ENCODE measurements around the gene LAD1. TPM values are rescaled to one million over a fixed set of nuclear protein-coding genes. Genes with fewer than 3 reads are reported as not detected.

Gene LAD1
- total RNA-seq, 4 donors from 2014 or later, result 0.25 to 6.2 (median 0.92) TPM

GRCh38 chr1:201400852-201401230, 1.7 kb upstream of the LAD1 start:
- Histone ChIP-seq H3K27ac (peak overlapping the region in 1 of 4 donors; percentile 33), H3K4me3 (no peak overlapping the region), H3K36me3 (no peaks in the 10 kb centered on the region), H3K9me3 (no peaks in the 10 kb centered on the region), H3K4me1 (peaks cover 0 to 5% of the 10 kb centered on the region in 2 donors), H3K27me3 (peaks cover 0 to 14% (median 11%) of the 10 kb centered on the region in 3 donors)
- DNase-seq (no peak), ATAC-seq (no peak)
- in situ Hi-C loops (cut with MboI; ENCODE audit: low sequenced_read_pairs in 4 of 4) (no loop called here), intact Hi-C loops (cut with DNase I; ENCODE audit: low total_unique reads) (no loop called here)
- TF ChIP-seq CTCF (IDR thresholded peaks at IDR 0.05 in 4 of 5, conservative IDR thresholded peaks at IDR 0.05 in 1 of 5) (no peak), POLR2A (IDR thresholded peaks at IDR 0.05) (no peak)

GRCh38 chr1:201400212-201400851, 1.2 kb upstream of the LAD1 start:
- DNase-seq (no peak), ATAC-seq (no peak)
- TF ChIP-seq CTCF (IDR thresholded peaks at IDR 0.05 in 4 of 5, conservative IDR thresholded peaks at IDR 0.05 in 1 of 5), result no peak
- no peak for TF ChIP-seq POLR2A (IDR thresholded peaks at IDR 0.05)
- peak overlapping the region in 1 of 4 donors; percentile 33 for H3K27ac ChIP-seq
- in situ Hi-C loops (cut with MboI; ENCODE audit: low sequenced_read_pairs in 4 of 4) (no loop called here), intact Hi-C loops (cut with DNase I; ENCODE audit: low total_unique reads) (no loop called here)
- no peak overlapping the region for H3K4me3 ChIP-seq
- peaks cover 0 to 5% of the 10 kb centered on the region in 2 donors for H3K4me1 ChIP-seq
- peaks cover 0 to 14% (median 11%) of the 10 kb centered on the region in 3 donors for H3K27me3 ChIP-seq
- no peaks in the 10 kb centered on the region for H3K9me3 ChIP-seq
- H3K36me3 ChIP-seq, result no peaks in the 10 kb centered on the region

GRCh38 chr1:201399352-201400126, 415 bp upstream of the LAD1 start:
- DNase-seq (no peak), ATAC-seq (no peak)
- H3K27ac ChIP-seq, result no peak overlapping the region
- H3K36me3 ChIP-seq, result no peaks in the 10 kb centered on the region
- peak overlapping the region in 1 of 4 donors; percentile 34 for H3K4me3 ChIP-seq
- in situ Hi-C loops (cut with MboI; ENCODE audit: low sequenced_read_pairs in 4 of 4) (no loop called here), intact Hi-C loops (cut with DNase I; ENCODE audit: low total_unique reads) (no loop called here)
- no peak for TF ChIP-seq CTCF (IDR thresholded peaks at IDR 0.05 in 4 of 5, conservative IDR thresholded peaks at IDR 0.05 in 1 of 5)
- TF ChIP-seq POLR2A (IDR thresholded peaks at IDR 0.05), result no peak
- H3K27me3 ChIP-seq, result peaks cover 0 to 14% (median 11%) of the 10 kb centered on the region in 3 donors
- no peaks in the 10 kb centered on the region for H3K9me3 ChIP-seq
- peaks cover 0 to 5% of the 10 kb centered on the region in 2 donors for H3K4me1 ChIP-seq

GRCh38 chr1:201397675-201398074, 1.4 kb downstream of the LAD1 start:
- TF ChIP-seq CTCF (IDR thresholded peaks at IDR 0.05 in 4 of 5, conservative IDR thresholded peaks at IDR 0.05 in 1 of 5) (no peak), POLR2A (IDR thresholded peaks at IDR 0.05) (no peak)
- no peak overlapping the region for H3K27ac ChIP-seq
- ATAC-seq (no peak), DNase-seq (no peak)
- no peaks in the 10 kb centered on the region for H3K36me3 ChIP-seq
- peaks cover 0 to 14% (median 11%) of the 10 kb centered on the region in 3 donors for H3K27me3 ChIP-seq
- in situ Hi-C loops (cut with MboI; ENCODE audit: low sequenced_read_pairs in 4 of 4), result no loop called here
- H3K4me3 ChIP-seq, result no peak overlapping the region
- intact Hi-C loops (cut with DNase I; ENCODE audit: low total_unique reads), result no loop called here
- no peaks in the 10 kb centered on the region for H3K9me3 ChIP-seq
- peaks cover 0 to 5% of the 10 kb centered on the region in 2 donors for H3K4me1 ChIP-seq
